HL-60 (cell line): ENCODE data around the gene ZNF827.

Source experiments
- CTCF ChIP-seq: IDR thresholded peaks from one replicate; pipeline ENCODE4 v1.5.1; 2011; ENCODE audit warnings: low read length, control low read depth, inconsistent platforms; ENCODE audit not compliant: insufficient read depth
- GABPA ChIP-seq: IDR thresholded peaks from 2 replicates; pipeline ENCODE4 v1.6.1; 2012; ENCODE audit warnings: low read depth

- TF ChIP-seq CTCF (no peak), GABPA (no peak)
These were observed 146.2 kb downstream of the ZNF827 start for GRCh38 chr4:145792429-145792828.
